ENCODE data around the gene NEK8. TPM values are rescaled to one million over a fixed set of nuclear protein-coding genes. Genes with fewer than 3 reads are reported as not detected.
A peak's percentile ranks its signal among the peaks of the same experiment; 100 is the strongest.

The NEK8 gene
- total and polyA plus RNA-seq, 9 of the 15 experiments (the other 6 are each of a cell fraction or from before 2014, with no cell fraction given), result 0.98 to 16.6 (median 4.6) TPM

DNA sequence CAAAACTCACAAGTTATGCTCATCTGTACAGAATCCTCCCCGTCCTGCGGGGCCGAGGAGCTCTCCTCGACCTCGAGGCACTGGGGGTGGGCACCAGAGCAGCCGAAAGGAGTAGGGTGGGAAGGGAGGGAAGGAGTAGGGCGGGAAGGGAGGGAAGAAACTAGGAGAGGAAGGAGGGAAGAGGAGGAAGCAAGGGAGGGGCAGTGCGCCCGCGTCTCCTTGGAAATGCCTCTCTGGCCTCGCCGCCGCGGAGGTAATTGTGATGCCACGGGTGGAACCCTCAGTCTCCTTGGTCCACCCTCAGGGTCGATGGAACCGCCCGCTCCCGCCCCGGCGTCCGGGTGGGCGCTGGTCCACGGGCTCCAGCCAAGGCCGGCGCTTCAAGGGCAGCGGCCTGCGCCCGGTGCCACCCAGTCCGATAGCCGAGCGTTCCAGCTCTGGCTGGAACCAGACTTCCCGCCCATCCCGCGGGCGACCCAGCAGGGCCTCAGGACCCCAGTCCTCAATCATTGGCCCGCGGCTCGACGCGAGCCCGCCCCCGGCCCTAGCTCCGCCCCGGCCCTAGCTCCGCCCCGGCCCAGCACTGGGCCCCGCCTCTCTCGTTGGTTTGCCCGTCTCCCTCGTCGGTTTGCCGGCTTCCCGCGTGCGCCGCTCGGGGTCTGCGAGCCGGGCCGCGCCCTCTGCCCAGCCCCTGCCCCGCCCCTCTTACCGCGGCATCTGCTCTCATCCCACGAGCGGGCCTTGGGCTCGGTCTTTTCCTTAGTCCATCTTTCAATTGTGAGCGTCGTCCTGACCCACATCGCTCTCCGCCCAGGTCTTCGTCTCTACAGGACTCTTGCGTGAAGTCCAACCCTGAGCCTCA is 17.5 kb upstream of the NEK8 start (continued):
- TF ChIP-seq JUND (IDR thresholded peaks at IDR 0.05; ENCODE audit: borderline replicate concordance, low read depth, low read length), result 0 out of 2 replicates have a peak, but pooled peaks have one; percentile 1
- TF ChIP-seq JUND (tag; IDR thresholded peaks at IDR 0.05; ENCODE audit: borderline replicate concordance, low read depth, low read length), result no peak
- TF ChIP-seq SMARCC2 (IDR thresholded peaks at IDR 0.05; ENCODE audit: low read depth), result no peak
- no peak for TF ChIP-seq FOXJ2 (tag; IDR thresholded peaks at IDR 0.05)
- peak; percentile 9; the same call in 1 of the 2 replicates for TF ChIP-seq HCFC1 (IDR thresholded peaks at IDR 0.05; ENCODE audit: low read depth, low read length)
- peak; percentile 37; the same call in 1 of the 2 replicates for TF ChIP-seq HLTF (IDR thresholded peaks at IDR 0.05)
- TF ChIP-seq, protein P1, sequence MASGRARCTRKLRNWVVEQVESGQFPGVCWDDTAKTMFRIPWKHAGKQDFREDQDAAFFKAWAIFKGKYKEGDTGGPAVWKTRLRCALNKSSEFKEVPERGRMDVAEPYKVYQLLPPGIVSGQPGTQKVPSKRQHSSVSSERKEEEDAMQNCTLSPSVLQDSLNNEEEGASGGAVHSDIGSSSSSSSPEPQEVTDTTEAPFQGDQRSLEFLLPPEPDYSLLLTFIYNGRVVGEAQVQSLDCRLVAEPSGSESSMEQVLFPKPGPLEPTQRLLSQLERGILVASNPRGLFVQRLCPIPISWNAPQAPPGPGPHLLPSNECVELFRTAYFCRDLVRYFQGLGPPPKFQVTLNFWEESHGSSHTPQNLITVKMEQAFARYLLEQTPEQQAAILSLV (tag; IDR thresholded peaks at IDR 0.05), result no peak
- no peak for TF ChIP-seq NCOR1 (IDR thresholded peaks at IDR 0.05)
- no peak for TF ChIP-seq CBFA2T3 (IDR thresholded peaks at IDR 0.05)
- peak; percentile 90 for TF ChIP-seq THAP12 (CRISPR knock-in tag; IDR thresholded peaks at IDR 0.05)
- peak; percentile 63; the same call in 1 of the 2 replicates for TF ChIP-seq PML (IDR thresholded peaks at IDR 0.05; ENCODE audit: low read length)
- TF ChIP-seq FOXJ3 (CRISPR knock-in tag; IDR thresholded peaks at IDR 0.05), result no peak
- TF ChIP-seq RBM25 (IDR thresholded peaks at IDR 0.05; ENCODE audit: low read depth, low read length, severe bottlenecking), result peak; percentile 87
- TF ChIP-seq, protein P2, sequence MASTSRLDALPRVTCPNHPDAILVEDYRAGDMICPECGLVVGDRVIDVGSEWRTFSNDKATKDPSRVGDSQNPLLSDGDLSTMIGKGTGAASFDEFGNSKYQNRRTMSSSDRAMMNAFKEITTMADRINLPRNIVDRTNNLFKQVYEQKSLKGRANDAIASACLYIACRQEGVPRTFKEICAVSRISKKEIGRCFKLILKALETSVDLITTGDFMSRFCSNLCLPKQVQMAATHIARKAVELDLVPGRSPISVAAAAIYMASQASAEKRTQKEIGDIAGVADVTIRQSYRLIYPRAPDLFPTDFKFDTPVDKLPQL (IDR thresholded peaks at IDR 0.05; ENCODE audit: extremely low read depth, insufficient read length), result no peak
- no peak for TF ChIP-seq NEUROD1 (IDR thresholded peaks at IDR 0.05; ENCODE audit: borderline replicate concordance, low read depth, low read length, partially characterized antibody)

Measured in K562 (cell line).